HepG2 (cell line): ENCODE data around the gene MRPL20. TPM values are rescaled to one million over a fixed set of nuclear protein-coding genes. Genes with fewer than 3 reads are reported as not detected.

Experiments
- MEIS1 ChIP-seq: sonication (generic); formaldehyde crosslinking; IDR thresholded peaks from 2 replicates; pipeline ENCODE4 v1.9.0; 2021; ENCODE audit warnings: mild to moderate bottlenecking, missing genetic modification reagents, moderate library complexity, borderline replicate concordance
- MLXIP ChIP-seq: sonication (generic); formaldehyde crosslinking; IDR thresholded peaks from 2 replicates; pipeline ENCODE4 v1.9.0; 2021; ENCODE audit warnings: missing genetic modification reagents, borderline replicate concordance
- NR1H2 ChIP-seq: sonication (generic); formaldehyde crosslinking; IDR thresholded peaks from 2 replicates; pipeline ENCODE4 v1.8.1; 2022; ENCODE audit warnings: low read depth, missing genetic modification reagents, borderline replicate concordance
- PAXIP1 ChIP-seq: sonication (generic); formaldehyde crosslinking; conservative IDR thresholded peaks from 2 replicates; pipeline ENCODE4 v1.4.0; 2020; ENCODE audit warnings: mild to moderate bottlenecking, missing genetic modification reagents, moderate library complexity
- TBX3 ChIP-seq: fragments of 450-650 bp; IDR thresholded peaks from 2 replicates; pipeline ENCODE4 v1.6.1; 2017; ENCODE audit warnings: antibody characterized with exemption, mild to moderate bottlenecking, inconsistent platforms, borderline replicate concordance
- ZNF672 ChIP-seq: sonication (generic); formaldehyde crosslinking; IDR thresholded peaks from 2 replicates; pipeline ENCODE4 v1.8.1; 2022; ENCODE audit warnings: missing genetic modification reagents
- polyA plus RNA-seq, 8 experiments: library from polyadenylated mRNA; depleted of rRNA in 3 of 8; stranded (reverse) in 7 of 8; unstranded in 1 of 8; fragments of >200 nt; fragmentation: Illumina TruSeq in 4 of 8; extraction: Trizol in 4 of 8; gene quantifications; 2 replicates each; pipeline versions ENCODE4 v1.2.1 to v1.2.3, GENCODE V29; 2011 to 2016; ENCODE audit warnings: low read depth in 4 of 8, missing spikeins in 1 of 8, mixed read lengths in 1 of 8; ENCODE audit not compliant: insufficient read depth in 1 of 8
- total RNA-seq, 5 experiments: library from RNA; depleted of rRNA; stranded (reverse); fragments of >200 nt; fragmentation: Illumina TruSeq; extraction: Trizol; gene quantifications; 2 replicates each; pipeline ENCODE4 v1.2.3, GENCODE V29; 2016; ENCODE audit warnings: low read depth in 1 of 5

The MRPL20 gene
- total and polyA plus RNA-seq, 2 of the 13 experiments (the other 11 are each of a cell fraction or from before 2014, with no cell fraction given), result 59.2 to 127 TPM

GRCh38 chr1:1437033-1437903, 30.2 kb upstream of the MRPL20 start (continued):
- TF ChIP-seq MLXIP (CRISPR knock-in tag), result no peak
- no peak for TF ChIP-seq ZNF672 (CRISPR knock-in tag)
- no peak for TF ChIP-seq MEIS1 (CRISPR knock-in tag)
- TF ChIP-seq TBX3, result no peak
- TF ChIP-seq PAXIP1 (CRISPR knock-in tag), result no peak
- TF ChIP-seq NR1H2 (CRISPR knock-in tag), result 0 out of 2 replicates have a peak, but pooled peaks have one; percentile 36
